Measurements from ENCODE around the gene CNOT6. TPM values are rescaled to one million over a fixed set of nuclear protein-coding genes. Genes with fewer than 3 reads are reported as not detected.

Gene CNOT6
- total RNA-seq, 4 donors from 2014 or later: 11.3 to 15.1 (median 13.2) TPM

DNA sequence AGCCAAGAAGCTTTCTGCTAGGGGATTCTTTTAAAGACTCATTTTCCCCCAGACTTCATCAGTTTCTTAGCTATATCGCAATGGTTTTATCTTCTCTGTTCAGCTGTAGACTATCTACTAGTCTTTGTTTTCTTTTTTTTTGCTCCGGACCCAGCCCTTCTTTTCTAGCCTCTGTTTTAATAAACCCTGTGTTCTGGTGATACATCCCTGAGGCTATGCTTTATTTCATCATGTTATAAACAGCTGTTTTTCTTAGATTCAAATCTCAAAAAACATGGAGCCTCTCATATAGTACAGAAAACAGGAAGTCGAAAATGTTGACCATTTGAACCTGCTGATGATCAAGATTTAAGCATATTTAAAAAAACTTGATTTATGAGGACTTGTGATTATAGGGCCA is 59.4 kb downstream of the CNOT6 start:
- DNase-seq (ENCODE audit: low spot score): no peak
- no peak for ATAC-seq (ENCODE audit: low FRiP score)
- no peak for TF ChIP-seq CTCF (IDR thresholded peaks at IDR 0.05)

- no peak for DNase-seq (ENCODE audit: low spot score)
- no peak for ATAC-seq (ENCODE audit: low FRiP score)
- TF ChIP-seq CTCF (IDR thresholded peaks at IDR 0.05): no peak
Observed at GRCh38 chr5:180555168-180555921, 61.2 kb downstream of the CNOT6 start.

GRCh38 chr5:180557217-180557809 is 63.1 kb downstream of the CNOT6 start:
- ATAC-seq (ENCODE audit: low FRiP score) (no peak), DNase-seq (ENCODE audit: low spot score) (no peak)
- TF ChIP-seq CTCF (IDR thresholded peaks at IDR 0.05): no peak

GRCh38 chr5:180558232-180558631 is 64.1 kb downstream of the CNOT6 start:
- DNase-seq (ENCODE audit: low spot score) (no peak), ATAC-seq (ENCODE audit: low FRiP score) (no peak)

GRCh38 chr5:180563994-180564393 is 69.8 kb downstream of the CNOT6 start:
- TF ChIP-seq CTCF (IDR thresholded peaks at IDR 0.05): no peak
- DNase-seq (ENCODE audit: low spot score): no peak
- no peak for ATAC-seq (ENCODE audit: low FRiP score)

More at GRCh38 chr5:180558232-180558631, 64.1 kb downstream of the CNOT6 start:
- no peak for TF ChIP-seq CTCF (IDR thresholded peaks at IDR 0.05)

GRCh38 chr5:180568914-180569313 is 74.7 kb downstream of the CNOT6 start:
- no peak for TF ChIP-seq CTCF (IDR thresholded peaks at IDR 0.05)
- DNase-seq (ENCODE audit: low spot score) (no peak), ATAC-seq (ENCODE audit: low FRiP score) (no peak)

DNA sequence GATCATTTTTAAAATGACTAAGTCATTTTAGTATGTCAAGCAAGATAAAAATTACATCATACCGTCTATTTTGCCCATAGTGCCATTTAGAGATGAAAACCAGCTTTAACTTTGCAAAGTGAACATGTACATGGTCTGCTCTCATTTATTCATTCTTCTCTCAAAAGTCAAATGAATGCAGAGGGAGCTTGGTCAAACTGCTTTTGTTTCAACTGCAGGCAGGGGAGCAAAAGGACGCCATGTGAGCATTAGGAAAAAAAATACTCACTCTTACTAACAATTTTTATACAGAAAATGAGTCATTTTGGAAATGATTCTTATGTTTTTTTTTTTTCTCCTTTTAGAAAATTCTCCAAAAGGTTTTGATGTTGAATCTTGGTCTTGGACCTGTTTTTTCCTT is 81.4 kb downstream of the CNOT6 start:
- no peak for TF ChIP-seq CTCF (IDR thresholded peaks at IDR 0.05)
- no peak for ATAC-seq (ENCODE audit: low FRiP score)
- no peak for DNase-seq (ENCODE audit: low spot score)
